GM12878 (cell line): Measurements from ENCODE around the gene CRTC2. TPM values are rescaled to one million over a fixed set of nuclear protein-coding genes. Genes with fewer than 3 reads are reported as not detected.

Experiments
- ATAC-seq: fragments of 200-7000 bp; cut with Tn5 transposase; 3 replicates; pipeline ENCODE4 v1.9.1; 2020; ENCODE audit warnings: mild to moderate bottlenecking, moderate library complexity
- BruUV-seq: library from RNA; stranded (reverse); fragments of 400-500 nt; replicated peaks from 2 replicates; lab custom pipeline; 2021; lab: Mats Ljungman, UMichigan
- CTCF ChIA-PET: fragments of 300-600 bp; sonication (Branson Sonifier 250); formaldehyde crosslinking; extraction: SDS; loops from one replicate; lab custom pipeline; 2021; ENCODE audit warnings: inconsistent platforms; lab: Yijun Ruan, JAX
- POLR2A ChIA-PET: fragments of 350-600 bp; formaldehyde crosslinking; extraction: SDS; loops from one replicate; lab custom pipeline; 2021; ENCODE audit warnings: inconsistent platforms; lab: Charles Lee
- RAD21 ChIA-PET: fragments of 300-600 bp; sonication (Branson Sonifier 250); formaldehyde crosslinking; loops from one replicate; lab custom pipeline; 2023; ENCODE audit warnings: antibody characterized with exemption; ENCODE audit not compliant: unreplicated experiment; lab: Charles Lee
- SMC1A ChIA-PET: fragments of 300-600 bp; sonication (Branson Sonifier 250); formaldehyde crosslinking; loops from one replicate; lab custom pipeline; 2023; ENCODE audit not compliant: unreplicated experiment, uncharacterized antibody; lab: Charles Lee
- DNase-seq: peaks from one replicate; pipeline ENCODE4 v3.0.0-alpha.2; 2011; ENCODE audit warnings: low read depth, low spot score
- FAIRE-seq: peaks from 3 replicates; lab custom pipeline; 2011; peaks lifted over from hg19 to GRCh38; lab: Jason Lieb, UNC
- H2AFZ ChIP-seq: 2 replicates; pipeline ENCODE4 v1.6.0; 2011; ENCODE audit warnings: low read depth, low read length, control low read depth; ENCODE audit not compliant: control insufficient read depth
- H3K27ac ChIP-seq: 2 replicates; pipeline ENCODE4 v1.5.1; 2011; ENCODE audit warnings: control low read depth; ENCODE audit not compliant: control insufficient read depth, insufficient read depth
- H3K27me3 ChIP-seq, 2 experiments: replicated peaks in 1 of 2; 2 replicates each; pipeline versions ENCODE4 v1.6.0 to v1.6.1; 2011; ENCODE audit warnings: low read length in 1 of 2; ENCODE audit not compliant: control insufficient read depth in 2 of 2, insufficient read depth in 2 of 2
- H3K36me3 ChIP-seq, 2 experiments: 2 replicates each; pipeline ENCODE4 v1.5.1; 2011; ENCODE audit warnings: low read length in 1 of 2; ENCODE audit not compliant: control insufficient read depth in 2 of 2, insufficient read depth in 2 of 2
- H3K4me1 ChIP-seq: 2 replicates; pipeline ENCODE4 v1.6.1; 2011; ENCODE audit warnings: mild to moderate bottlenecking, low read length, moderate library complexity, mixed read lengths; ENCODE audit not compliant: control insufficient read depth, insufficient read depth
- H3K4me2 ChIP-seq: 2 replicates; pipeline ENCODE4 v1.6.0; 2011; ENCODE audit warnings: control low read depth; ENCODE audit not compliant: control insufficient read depth, insufficient read depth
- H3K4me3 ChIP-seq: fragments of 200-600 bp; sonication (generic); 2 replicates; pipeline ENCODE4 v1.5.1; 2016
- H3K79me2 ChIP-seq: 2 replicates; pipeline ENCODE4 v1.6.0; 2011; ENCODE audit warnings: low read length; ENCODE audit not compliant: control insufficient read depth, insufficient read depth
- H3K9ac ChIP-seq: 2 replicates; pipeline ENCODE4 v1.8.0; 2011; ENCODE audit warnings: low read length, control low read depth, mixed read lengths; ENCODE audit not compliant: control insufficient read depth, insufficient read depth
- H3K9me3 ChIP-seq: replicated peaks from 3 replicates; pipeline ENCODE4 v1.5.1; 2011; ENCODE audit warnings: mild to moderate bottlenecking, low read length; ENCODE audit not compliant: control insufficient read depth, insufficient read depth
- H4K20me1 ChIP-seq: 2 replicates; pipeline ENCODE4 v1.6.0; 2011; ENCODE audit not compliant: control insufficient read depth, insufficient read depth
- JUND ChIP-seq: IDR thresholded peaks from 2 replicates; pipeline ENCODE4 v1.6.1; 2012; ENCODE audit warnings: low read depth, mild to moderate bottlenecking, low read length, improper control_type of control experiment, moderate library complexity
- RB1 ChIP-seq: fragments of 450-650 bp; formaldehyde crosslinking; IDR thresholded peaks from 2 replicates; pipeline ENCODE4 v1.6.1; 2017; ENCODE audit warnings: mild to moderate bottlenecking, borderline replicate concordance
- SKIL ChIP-seq: fragments of 450-650 bp; IDR thresholded peaks from 2 replicates; pipeline ENCODE4 v1.6.1; 2017; ENCODE audit warnings: mild to moderate bottlenecking, low read depth, inconsistent platforms; ENCODE audit not compliant: poor library complexity, severe bottlenecking
- SRF ChIP-seq, 2 experiments: IDR thresholded peaks; 2 replicates each; pipeline ENCODE4 v1.6.1; 2011; ENCODE audit warnings: low read depth in 2 of 2, low read length in 2 of 2, mild to moderate bottlenecking in 1 of 2, moderate library complexity in 1 of 2
- ZBTB11 ChIP-seq: fragments of 450-650 bp; formaldehyde crosslinking; IDR thresholded peaks from 2 replicates; pipeline ENCODE4 v1.5.0; 2022; ENCODE audit warnings: mild to moderate bottlenecking, missing genetic modification characterization
- WGBS: methylation state at CpG from one replicate; pipeline ENCODE4 v1.1.6; 2016; ENCODE audit warnings: low lambda C conversion rate; ENCODE audit not compliant: insufficient replicate concordance, insufficient coverage; ENCODE audit errors: missing lambda C conversion rate; 5-methylcytosine and 5-hydroxymethylcytosine counted together
- in situ Hi-C: fragments of 300-500 bp; cut with MboI; formaldehyde crosslinking; loops from 9 replicates; pipeline ENCODE4 v1.14.3; 2018; ENCODE audit warnings: mixed read lengths
- intact Hi-C: fragments of 100-400 bp; cut with micrococcal nuclease; formaldehyde crosslinking; loops from one replicate; pipeline ENCODE4 v1.14.2; 2022; ENCODE audit not compliant: unreplicated experiment
- polyA plus RNA-seq, 11 experiments: library from polyadenylated mRNA; depleted of rRNA in 4 of 11; unstranded in 6 of 11; stranded (reverse) in 5 of 11; fragments of >200 nt; fragmentation: Nextera tagmentation in 4 of 11; fragmentation: Illumina TruSeq in 1 of 11; extraction: Ambion mirVana in 4 of 11; extraction: Trizol in 1 of 11; gene quantifications; 1 replicate in 1 of 11; 2 replicates in 10 of 11; pipeline versions ENCODE4 v1.2.1 to v1.2.3, GENCODE V29; 2011 to 2016; ENCODE audit warnings: inconsistent platforms in 2 of 11, missing spikeins in 2 of 11, low read depth in 1 of 11
- total RNA-seq, 4 experiments: library from RNA; depleted of rRNA in 3 of 4; stranded (reverse); fragments of >200 nt in 3 of 4; fragmentation: Illumina TruSeq in 1 of 4; extraction: Trizol in 1 of 4; gene quantifications; 2 replicates each; pipeline versions ENCODE4 v1.2.1 to v1.2.3, GENCODE V29; 2013 to 2021
- TF ChIP-seq, protein P1 (sequence below): fragments of 450-650 bp; IDR thresholded peaks from 2 replicates; pipeline ENCODE4 v1.6.1; 2017; ENCODE audit warnings: mild to moderate bottlenecking, moderate library complexity
- TF ChIP-seq, protein P2 (sequence below): fragments of 150-350 bp; IDR thresholded peaks from 2 replicates; pipeline ENCODE4 v1.6.1; 2016; ENCODE audit warnings: low read depth, low read length

CRTC2 gene
- total and polyA plus RNA-seq, 10 of the 15 experiments (the other 5 are each of a cell fraction or from before 2014, with no cell fraction given), result 5.1 to 57.9 (median 32.7) TPM

- TF ChIP-seq SKIL, result no peak
- TF ChIP-seq, all 136 proteins: peak for 0
These were observed 6.6 kb downstream of the CRTC2 start (continued) for GRCh38 chr1:153951801-153952200.

- ATAC-seq, result no peak
- ChIA-PET CTCF (interaction anchor here (1.7 kb wide), 1 partner anchor 22 kb away, joined by 3 read pairs; no protein-coding TSS in a partner anchor), POLR2A (interaction anchor here (1.3 kb wide), 1 partner anchor 153 kb away, joined by 4 read pairs; no protein-coding TSS in a partner anchor), SMC1A (interaction anchor here (1.0 to 2.1 kb wide), 2 partner anchors 11 to 158 kb away, joined by 3 to 5 read pairs; no protein-coding TSS in a partner anchor), RAD21 (no interaction called here)
- H3K27me3 ChIP-seq, result no peaks in the 10 kb centered on the region
- BruUV-seq, result no TSS peak
- no peak overlapping the region for H2AFZ ChIP-seq
- no peak for FAIRE-seq
- WGBS, result 73% methylated on average over 10 of the region's 11 CpGs
- H3K36me3 ChIP-seq, result peaks cover 33 to 38% of the 10 kb centered on the region in 2 experiments; a peak in 3 of 4 replicates
- H3K27ac ChIP-seq, result no peak overlapping the region
- peaks cover 13% of the 10 kb centered on the region for H3K4me1 ChIP-seq
- H3K4me3 ChIP-seq, result no peak overlapping the region
- intact Hi-C loops (no loop called here), in situ Hi-C loops (no loop called here)
- peaks cover 10% of the 10 kb centered on the region; the same call in 1 of the 2 replicates for H4K20me1 ChIP-seq
- H3K79me2 ChIP-seq, result peaks cover 33% of the 10 kb centered on the region
- H3K9ac ChIP-seq, result no peak overlapping the region
- DNase-seq, result no peak
- no peak overlapping the region for H3K4me2 ChIP-seq
- H3K9me3 ChIP-seq, result no peaks in the 10 kb centered on the region
- TF ChIP-seq, protein P1, sequence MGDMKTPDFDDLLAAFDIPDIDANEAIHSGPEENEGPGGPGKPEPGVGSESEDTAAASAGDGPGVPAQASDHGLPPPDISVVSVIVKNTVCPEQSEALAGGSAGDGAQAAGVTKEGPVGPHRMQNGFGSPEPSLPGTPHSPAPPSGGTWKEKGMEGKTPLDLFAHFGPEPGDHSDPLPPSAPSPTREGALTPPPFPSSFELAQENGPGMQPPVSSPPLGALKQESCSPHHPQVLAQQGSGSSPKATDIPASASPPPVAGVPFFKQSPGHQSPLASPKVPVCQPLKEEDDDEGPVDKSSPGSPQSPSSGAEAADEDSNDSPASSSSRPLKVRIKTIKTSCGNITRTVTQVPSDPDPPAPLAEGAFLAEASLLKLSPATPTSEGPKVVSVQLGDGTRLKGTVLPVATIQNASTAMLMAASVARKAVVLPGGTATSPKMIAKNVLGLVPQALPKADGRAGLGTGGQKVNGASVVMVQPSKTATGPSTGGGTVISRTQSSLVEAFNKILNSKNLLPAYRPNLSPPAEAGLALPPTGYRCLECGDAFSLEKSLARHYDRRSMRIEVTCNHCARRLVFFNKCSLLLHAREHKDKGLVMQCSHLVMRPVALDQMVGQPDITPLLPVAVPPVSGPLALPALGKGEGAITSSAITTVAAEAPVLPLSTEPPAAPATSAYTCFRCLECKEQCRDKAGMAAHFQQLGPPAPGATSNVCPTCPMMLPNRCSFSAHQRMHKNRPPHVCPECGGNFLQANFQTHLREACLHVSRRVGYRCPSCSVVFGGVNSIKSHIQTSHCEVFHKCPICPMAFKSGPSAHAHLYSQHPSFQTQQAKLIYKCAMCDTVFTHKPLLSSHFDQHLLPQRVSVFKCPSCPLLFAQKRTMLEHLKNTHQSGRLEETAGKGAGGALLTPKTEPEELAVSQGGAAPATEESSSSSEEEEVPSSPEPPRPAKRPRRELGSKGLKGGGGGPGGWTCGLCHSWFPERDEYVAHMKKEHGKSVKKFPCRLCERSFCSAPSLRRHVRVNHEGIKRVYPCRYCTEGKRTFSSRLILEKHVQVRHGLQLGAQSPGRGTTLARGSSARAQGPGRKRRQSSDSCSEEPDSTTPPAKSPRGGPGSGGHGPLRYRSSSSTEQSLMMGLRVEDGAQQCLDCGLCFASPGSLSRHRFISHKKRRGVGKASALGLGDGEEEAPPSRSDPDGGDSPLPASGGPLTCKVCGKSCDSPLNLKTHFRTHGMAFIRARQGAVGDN, result no peak
- TF ChIP-seq, protein P2, sequence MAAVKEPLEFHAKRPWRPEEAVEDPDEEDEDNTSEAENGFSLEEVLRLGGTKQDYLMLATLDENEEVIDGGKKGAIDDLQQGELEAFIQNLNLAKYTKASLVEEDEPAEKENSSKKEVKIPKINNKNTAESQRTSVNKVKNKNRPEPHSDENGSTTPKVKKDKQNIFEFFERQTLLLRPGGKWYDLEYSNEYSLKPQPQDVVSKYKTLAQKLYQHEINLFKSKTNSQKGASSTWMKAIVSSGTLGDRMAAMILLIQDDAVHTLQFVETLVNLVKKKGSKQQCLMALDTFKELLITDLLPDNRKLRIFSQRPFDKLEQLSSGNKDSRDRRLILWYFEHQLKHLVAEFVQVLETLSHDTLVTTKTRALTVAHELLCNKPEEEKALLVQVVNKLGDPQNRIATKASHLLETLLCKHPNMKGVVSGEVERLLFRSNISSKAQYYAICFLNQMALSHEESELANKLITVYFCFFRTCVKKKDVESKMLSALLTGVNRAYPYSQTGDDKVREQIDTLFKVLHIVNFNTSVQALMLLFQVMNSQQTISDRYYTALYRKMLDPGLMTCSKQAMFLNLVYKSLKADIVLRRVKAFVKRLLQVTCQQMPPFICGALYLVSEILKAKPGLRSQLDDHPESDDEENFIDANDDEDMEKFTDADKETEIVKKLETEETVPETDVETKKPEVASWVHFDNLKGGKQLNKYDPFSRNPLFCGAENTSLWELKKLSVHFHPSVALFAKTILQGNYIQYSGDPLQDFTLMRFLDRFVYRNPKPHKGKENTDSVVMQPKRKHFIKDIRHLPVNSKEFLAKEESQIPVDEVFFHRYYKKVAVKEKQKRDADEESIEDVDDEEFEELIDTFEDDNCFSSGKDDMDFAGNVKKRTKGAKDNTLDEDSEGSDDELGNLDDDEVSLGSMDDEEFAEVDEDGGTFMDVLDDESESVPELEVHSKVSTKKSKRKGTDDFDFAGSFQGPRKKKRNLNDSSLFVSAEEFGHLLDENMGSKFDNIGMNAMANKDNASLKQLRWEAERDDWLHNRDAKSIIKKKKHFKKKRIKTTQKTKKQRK, result no peak
- TF ChIP-seq JUND, result no peak
- TF ChIP-seq SRF (IDR thresholded peaks at IDR 0.05; ENCODE audit: low read depth in 2 of 2, low read length in 2 of 2), result no peak
- TF ChIP-seq RB1, result no peak
- no peak for TF ChIP-seq ZBTB11 (CRISPR knock-in tag)
These were observed 7.2 kb downstream of the CRTC2 start for GRCh38 chr1:153951183-153951582.
